Measurements from ENCODE around the gene CERK.

Gene CERK

DNA sequence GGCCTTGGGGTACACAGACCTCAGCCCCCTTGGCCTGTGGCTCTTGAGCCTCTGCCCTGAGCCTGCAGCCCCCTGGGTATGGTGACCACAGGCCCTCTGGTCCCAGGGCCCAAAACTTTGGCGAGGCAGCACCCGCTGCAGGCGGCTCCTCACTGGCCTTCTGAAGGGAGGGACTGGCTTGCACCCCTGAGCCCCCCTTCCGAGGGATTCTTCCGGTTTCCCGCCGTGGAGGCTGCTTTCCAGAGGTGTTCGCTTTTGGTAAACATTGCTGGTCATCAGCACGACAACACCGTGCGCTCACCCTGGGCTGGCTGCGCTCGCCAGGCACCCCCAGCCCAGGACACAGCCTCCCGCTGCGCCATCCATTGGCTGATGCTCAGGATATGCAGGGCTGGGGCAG lies 75.8 kb downstream of the CERK start:
- DNase-seq (ENCODE audit: low read depth in 2 of 2): no peak

DNA sequence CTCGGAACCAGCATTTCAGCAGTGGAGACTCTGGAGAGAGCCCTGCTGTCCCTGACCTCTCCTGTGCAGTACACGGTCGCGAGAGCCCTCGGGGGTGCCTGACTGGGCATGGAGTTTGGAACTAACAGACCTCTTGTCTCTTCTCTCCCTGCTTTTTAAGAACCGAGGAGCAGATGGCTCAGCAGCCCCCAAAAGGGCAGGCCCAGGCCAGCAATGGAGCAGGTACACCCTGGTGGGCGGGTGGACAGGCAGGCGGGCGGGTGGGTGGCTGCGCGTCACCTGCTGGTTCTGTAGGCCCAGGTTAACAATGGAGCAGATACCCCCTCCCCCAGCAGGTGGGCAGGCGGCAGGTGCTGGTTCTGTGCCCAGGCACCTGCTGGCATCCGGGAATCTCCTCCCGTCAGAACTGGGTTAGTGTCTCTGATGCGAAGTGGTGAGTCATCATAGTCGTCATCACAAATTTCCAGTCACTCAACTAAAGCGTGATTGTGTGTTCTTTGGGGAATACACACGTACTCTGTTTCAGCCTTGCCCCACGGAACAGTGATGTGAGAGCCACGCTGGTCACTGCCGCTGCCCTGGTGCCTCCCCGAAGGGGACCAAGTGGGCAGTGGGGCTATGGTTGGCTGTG lies 76.7 kb downstream of the CERK start:
- DNase-seq (ENCODE audit: low read depth in 2 of 2): no peak

DNA sequence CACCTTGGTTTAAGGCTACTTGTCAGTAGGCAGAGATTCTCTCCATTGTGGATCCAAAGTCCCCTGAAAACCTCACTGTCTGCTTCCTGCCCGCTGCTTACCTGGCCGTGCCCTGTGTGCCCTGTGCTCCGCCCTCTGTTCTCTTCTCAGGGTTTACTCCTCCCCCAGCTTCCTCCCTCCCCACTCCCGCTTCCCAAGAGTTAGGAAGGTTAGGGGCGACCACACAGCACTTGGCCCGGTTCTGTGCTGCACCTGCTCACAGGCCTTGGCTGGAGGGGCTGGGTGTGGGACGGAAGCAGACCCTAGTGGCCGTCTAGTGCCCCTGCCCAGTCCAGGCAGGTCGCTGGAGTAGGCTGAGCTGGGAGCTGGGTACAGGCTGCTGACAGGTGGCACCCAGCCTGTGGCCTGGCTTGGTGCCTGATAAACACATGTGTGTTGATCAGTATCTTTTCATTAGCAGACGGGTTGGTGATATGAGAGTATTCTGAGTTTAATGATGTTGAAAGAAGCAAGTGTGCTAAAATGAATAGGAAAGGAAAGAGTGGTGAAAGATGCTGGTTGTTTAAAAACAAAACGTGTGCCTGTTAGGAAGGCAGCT lies 77.3 kb downstream of the CERK start:
- no peak for DNase-seq (ENCODE audit: low read depth in 2 of 2)

DNA sequence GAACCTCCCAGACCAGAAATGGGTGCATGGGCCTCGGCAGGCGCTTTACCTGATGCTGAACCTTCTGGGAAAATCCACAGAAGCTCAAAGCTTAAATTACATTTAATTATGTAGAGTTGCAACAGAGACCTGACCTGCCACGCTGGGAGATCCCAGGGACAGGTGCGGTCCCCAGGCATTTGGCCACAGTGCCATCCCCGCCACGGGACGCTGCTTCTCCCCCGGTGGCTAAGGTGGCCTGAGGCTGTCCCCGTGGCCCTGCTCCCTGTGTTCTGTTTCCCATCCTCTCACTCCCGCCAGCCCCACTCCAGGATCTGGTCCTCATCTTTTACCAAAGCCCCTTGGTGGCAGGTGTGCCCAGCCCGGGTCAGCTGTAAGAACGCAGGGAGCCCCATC lies 78.3 kb downstream of the CERK start:
- DNase-seq (ENCODE audit: low read depth in 2 of 2): no peak

DNA sequence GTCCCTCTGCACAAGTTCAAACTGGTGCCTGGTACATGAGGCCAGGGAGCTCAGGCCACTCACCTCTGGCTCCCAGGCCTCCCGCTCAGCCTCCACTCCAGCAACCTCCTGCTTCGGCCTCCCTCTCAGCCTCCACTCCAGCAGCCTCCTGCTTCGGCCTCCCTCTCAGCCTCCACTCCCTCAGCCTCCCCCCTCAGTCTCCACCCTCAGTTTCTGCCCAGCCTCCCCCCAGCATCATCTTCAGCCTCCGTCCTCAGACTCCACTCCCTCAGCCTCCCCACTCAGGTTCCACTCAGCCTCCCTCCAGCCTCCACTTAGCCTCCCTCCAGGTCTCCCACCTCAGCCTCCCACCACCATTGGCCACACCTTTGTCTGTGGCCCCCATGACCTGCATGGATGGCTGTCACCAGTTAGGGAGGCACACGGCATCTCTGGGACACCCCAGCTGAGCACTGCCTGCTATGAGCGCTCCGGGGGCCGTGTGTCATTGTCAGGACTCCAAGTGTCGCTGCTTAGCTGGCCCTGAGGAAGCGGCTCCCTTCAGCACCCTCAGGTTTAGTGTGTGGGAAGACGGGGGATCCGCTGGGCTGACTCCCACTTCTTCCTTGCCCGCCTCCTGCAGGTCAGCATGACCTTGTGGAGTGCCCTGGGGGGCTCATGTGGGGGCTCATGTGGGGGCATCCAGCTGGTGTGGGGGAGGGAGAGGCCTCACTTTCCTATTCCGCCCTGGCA lies 78.8 kb downstream of the CERK start:
- no peak for DNase-seq (ENCODE audit: low read depth in 2 of 2)

DNA sequence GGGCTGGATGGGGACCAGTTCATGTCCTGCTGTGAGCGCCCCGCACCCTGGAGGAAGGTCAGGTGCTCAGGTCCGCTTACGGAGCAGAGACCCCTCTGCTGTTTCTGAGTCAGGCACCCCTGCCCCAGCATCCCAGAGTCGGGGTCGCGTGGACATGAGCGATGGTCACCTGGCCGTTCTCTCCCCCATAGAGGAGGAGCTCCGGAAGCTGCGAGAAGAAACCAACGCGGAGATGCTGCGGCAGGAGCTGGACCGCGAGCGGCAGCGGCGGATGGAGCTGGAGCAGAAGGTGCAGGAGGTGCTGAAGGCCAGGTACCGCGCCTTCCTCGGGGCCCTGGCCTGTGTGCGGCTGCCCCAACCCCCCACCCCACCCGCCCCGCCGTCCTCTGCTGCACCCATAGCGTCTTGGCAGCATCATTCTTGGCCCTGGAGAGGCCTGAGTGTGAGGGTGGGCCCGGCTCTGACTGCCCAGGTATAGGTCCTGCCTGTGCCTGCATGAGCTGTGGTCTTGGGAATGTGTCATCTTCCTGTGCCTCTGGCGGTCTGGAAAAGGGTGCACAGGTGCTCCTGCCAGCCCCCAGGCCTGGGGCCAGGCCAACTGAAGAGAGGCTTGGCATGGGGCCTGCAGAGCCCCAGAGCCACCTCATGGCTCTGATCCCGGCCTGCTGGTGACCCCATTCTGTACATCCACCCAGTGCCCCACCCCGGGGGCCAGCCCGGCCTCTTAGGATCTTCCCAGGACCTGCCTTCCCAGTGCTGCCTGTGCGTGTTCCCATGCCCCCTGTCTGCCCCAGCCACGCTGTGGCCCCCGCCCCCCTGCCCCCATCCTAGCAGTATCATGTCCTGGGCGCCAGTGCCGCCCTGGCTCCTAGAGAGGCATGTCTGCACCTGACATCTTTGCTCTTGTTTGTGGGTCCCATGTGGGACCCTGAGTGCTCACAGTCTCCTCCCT lies 79.8 kb downstream of the CERK start:
- no peak for DNase-seq (ENCODE audit: low read depth in 2 of 2)

DNA sequence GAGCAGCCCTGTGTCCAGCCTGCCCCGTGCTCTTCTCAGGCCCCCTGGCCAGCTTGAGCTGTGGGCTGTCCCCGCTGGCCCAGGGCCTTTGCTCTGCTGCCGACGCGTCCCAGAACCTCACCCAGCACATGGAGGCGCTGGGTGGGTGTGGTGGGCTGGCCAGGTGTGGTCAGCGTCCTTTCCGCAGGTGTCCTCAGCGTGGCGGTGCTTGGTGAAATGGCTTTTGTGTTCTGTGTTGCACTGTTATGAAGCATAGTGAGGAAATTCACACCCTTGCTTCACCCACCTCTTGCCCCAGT lies 80.4 kb downstream of the CERK start:
- no peak for DNase-seq (ENCODE audit: low read depth in 2 of 2)

DNA sequence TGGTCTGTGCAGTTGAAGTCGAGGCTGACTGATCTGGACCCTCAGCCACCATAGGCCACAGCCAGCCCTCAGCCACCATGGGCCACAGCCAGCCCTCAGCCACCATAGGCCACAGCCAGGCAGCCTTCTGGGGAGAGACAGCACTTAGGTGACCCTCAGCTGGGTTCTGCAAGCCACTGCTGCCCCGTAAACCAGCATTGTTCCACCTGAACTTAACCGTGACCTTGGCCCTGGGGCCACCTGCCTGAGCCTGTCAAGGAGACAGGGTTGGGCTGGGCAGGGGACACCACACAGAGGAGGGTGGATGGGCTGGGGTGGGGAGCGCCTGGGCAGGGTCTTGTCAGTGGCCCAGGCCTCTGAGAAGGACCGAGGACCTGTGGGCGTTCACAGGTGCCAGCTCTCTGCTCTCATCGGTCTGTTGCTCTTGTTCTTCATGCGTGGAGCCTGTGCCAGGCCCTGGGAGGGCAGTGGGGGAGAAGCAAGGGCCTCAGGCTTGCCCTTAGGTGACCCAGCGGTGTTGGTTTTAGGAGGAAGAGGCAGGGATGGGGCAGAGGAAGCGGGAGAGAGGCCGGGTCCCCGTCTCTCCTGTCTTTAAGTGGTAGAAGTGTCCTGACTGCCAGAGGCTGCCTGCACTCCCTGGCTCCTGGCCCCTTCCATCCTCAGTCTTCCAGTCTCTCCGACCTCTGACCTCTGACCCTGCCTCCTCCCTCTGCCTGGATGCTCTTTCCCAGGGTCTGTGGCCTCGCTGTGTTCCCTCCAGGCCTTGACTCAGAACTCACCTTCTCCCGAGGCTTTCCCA lies 81.0 kb downstream of the CERK start:
- no peak for DNase-seq (ENCODE audit: low read depth in 2 of 2)

DNA sequence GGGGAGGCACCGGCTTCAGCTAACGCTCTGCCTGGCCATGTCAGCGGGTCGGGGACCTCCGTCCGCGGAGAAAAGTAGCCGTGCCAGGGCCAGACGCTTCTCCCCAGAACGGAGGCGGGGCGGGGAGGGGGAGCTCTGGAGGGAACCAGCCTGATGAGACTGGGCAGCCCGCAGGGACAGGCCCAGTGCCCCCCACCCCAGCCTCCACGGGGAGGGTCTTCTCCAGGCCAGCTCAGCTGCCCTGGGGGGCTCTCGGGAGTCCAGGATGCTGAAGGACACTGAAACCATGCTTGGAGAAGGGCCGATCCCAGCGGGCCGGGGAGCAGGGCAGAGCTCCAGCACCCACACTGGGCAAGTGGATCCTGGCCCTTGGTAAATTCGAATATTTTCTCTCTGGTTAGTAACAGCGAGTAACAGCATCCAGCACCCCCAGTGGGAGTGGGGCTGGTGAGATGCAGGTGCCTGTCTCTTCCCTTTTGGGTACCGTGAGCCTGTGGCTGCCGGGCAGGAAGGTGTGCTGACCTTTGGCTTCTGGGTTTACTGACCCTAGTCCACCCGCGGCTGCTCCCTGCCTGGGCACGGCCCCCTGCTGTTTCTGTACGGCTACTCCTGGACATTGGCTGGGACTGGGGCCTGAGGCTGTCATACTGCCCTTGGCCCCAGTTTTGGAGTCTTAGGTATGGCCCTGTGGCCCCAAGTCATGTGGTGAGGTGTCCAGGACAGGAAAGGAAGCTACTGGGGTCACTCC lies 82.0 kb downstream of the CERK start:
- DNase-seq (ENCODE audit: low read depth in 2 of 2): no peak

DNA sequence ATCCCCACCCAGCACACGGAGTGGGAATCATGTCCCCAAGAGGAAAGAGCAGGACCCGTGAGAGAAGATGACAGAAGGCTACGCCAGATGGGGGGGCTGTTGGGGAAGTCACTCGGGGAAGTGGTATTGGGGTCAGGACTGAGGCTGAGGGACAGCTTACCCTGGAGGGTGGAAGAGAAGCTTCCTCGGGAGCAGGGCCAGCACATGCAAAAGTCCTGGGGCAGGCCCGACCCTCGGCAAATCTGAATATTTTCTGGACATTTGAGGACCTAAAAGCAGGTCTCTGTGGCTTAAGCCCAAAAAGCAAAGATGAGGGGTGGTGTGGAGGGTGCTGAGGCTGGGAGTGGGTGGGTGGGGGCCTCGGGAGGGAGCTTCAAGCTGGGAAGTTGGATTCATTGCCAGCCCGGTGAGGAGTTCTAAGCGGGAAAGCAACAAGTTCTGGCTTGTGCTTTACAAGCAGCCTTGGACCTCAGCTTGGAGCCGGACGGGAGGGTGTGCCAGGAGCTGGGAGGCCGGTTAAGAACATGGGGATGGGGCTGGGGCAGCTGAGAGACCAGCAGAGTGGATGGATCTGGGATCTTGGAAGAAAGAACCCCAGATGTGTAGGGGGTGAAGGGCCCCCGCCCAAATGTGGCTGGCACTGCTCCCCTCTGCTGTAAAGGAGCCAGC lies 83.0 kb downstream of the CERK start:
- no peak for DNase-seq (ENCODE audit: low read depth in 2 of 2)

DNA sequence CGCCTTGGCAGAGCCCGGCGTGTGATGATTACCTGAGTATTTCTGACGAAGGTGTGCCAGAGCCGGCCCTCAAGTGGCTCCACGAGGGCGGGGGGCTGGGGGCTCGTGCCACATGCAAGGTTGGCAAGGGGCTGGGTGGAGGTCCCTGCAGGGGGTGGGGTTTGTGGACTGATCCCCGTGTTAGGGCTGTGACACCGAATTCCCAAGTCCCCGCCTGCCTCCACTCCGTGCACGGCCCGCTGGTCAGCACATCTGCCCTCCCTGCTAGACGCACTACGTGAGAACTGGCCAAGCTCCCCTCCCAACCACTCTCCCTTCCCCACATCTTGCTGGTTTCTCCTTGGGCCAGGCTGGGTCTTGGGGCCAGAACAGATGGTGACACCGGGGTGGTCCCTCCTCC lies 83.6 kb downstream of the CERK start:
- DNase-seq (ENCODE audit: low read depth in 2 of 2): no peak

DNA sequence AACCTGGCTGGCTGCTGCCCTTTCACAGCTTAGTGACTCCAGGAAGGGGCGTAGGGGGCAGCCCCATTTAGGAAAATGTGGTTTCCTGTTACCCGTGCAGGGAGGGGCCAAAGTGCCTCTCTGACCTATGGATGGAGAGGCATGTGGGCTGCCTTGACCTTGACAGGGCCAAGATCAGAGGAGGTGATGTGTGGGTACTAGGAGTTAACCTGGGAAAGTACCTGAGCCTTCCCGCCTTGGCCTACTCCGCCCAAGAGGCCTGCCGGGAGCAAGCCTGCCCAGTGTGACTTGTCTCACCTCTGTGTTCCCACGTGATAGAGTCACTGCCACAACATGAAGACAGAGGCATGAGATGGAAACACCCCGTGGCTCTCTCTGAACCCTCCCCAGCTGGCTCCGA lies 84.5 kb downstream of the CERK start:
- no peak for DNase-seq (ENCODE audit: low read depth in 2 of 2)

DNA sequence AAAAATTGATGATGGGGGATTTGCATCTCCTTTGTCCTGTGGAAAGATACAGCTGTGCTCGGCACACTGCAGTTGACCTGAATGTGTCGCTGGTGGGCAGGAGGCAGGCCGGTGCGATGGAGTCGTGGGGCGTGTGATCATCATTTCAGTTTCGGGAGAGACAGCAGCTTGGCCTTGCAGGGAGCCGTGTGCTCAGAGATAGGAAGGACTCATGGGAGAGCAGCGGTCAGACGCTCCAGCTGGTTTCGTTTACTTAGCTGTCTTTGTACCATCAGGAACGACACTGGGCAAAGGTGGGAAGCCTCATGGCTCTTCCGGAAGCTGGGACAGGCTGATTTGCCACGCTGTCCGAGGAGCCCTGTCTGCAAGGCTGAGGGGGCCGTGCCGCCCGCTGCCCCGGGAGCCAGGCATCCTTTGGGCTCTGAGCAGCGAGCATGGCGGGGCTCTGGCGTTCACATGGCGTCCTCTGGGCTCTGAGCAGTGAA lies 85.2 kb downstream of the CERK start:
- no peak for DNase-seq (ENCODE audit: low read depth in 2 of 2)

DNA sequence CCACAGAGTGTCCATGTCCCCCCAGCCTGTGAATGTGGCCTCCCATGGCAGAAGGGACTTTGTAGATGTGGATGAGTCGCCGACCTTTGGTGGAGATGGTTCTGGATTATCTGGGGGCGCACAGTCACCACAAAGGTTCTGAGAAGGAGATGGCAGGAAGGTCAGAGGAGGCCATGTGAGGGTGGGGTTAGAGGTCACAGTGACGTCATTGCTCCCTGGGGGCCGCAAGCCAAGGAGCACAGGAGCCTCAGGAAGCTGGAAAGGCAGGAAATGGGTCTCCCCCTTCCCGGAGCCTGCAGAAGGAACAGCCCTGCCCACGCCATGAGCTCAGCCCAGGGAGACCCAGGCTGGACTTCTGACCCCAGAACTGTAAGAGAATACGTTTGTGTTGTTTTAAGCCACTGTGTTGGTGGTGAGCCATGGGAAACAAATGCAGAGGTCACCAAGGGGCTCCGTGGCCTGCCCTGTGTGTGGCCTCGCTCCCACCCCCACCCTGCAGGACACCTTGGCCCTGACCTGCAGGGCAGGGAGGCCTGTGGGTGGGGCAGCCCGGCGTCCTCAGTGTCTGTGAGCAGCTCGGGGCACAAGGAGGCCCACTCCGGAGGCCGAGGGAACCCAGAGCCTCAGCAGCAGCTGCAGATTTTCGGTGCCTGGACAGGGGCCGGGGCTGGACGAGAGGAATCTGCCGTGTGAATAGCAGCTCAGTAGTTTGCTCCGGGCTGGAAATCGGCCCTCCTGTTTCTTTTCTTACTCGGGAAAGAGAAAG lies 85.8 kb downstream of the CERK start:
- no peak for DNase-seq (ENCODE audit: low read depth in 2 of 2)

DNA sequence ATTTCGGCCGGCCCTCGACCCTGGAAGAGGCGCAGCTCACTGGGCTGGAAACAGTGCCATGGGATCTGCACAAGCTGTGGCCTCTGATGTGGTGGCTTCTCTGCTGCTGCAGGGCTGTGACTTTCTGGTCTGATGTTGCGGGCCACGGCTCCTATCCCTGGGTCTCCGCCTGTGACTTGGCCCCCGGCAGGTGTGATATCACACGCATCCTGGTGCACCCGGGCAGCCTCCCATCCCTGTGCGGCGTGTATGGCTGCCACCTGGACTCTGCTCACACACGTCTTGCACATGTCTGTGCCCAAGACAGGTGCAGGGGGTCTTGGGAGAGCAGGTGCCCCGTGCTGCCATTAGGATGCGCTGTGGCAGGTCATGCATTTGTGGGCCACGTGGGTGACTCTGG lies 86.7 kb downstream of the CERK start:
- no peak for DNase-seq (ENCODE audit: low read depth in 2 of 2)

DNA sequence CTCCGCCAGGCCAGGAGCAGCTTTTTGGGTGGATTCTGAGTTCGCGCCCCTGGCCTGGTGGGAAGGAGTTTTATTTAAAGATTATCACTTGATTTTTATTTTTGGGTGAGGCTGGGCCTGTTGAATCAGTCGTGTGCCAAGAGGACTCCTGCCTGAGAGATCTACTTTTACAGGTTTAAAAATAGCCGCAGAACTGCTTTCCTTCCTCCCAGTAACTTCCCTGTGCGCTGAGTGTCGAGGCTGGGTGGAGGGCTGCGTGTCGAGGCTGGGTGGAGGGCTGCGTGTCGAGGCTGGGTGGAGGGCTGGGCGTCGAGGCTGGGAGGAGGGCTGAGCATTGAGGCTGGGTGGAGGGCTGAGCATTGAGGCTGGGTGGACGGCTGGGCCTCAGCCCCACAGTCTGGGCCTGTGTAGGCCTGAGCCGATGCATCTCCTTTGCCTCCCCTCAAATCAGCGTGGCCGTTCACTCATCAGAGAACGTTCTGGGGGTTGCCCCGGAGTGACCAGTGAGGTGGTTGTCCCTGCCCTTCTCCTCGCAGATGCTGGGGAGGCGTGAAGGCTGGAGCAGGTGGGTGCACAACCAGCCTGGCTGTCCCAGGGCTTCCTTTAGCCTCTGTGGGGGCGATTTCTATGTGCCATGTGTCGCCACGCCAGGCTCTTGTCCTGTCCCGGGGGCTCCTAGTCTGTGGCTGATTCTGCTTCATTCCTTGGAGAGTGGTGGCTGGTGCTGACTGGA lies 87.8 kb downstream of the CERK start:
- DNase-seq (ENCODE audit: low read depth in 2 of 2): no peak

DNA sequence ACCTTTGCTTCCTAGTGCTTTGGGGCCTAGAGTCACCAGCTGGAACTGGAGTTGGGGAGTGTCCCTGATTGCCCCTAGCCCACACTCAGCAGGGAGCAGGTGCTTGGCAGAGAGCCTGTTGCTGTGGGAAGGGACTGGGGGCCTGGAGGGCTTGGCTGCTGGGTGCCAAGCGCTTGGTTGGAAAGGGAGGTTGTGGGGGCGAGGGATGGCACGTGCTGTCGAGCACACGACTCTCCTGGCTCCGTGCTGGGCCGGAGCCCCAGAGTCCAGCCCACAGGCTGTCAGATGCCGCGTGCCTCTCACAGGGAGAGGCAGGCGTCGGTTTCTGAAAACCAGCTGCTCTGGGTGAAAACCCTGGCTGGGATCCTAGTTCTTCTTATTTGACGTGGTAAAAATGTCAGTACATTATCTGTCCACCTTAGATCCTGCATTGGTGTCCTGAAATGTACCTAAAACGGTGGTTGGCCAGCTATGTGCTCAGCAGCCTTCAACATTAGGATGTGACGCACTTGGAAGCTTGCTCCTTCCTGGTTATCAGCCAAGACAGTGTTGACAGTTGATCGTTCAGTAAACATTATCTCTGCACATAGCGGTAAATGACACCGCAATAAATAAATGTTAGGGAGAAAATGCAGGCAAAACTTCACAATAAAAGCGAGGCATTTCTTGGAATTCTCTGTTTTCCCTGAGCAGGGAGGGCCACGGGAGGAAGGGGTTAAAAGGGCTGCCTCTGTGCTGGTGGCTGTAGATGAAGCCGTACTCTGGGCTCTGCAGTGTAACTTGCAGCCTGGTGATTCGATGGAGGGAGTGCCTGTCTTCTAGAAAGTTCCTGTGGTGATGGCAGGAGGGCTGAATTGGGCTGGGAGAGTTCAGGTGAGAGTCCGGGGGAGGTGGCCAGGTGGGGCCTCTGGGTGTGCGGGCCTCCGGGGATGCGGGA lies 88.6 kb downstream of the CERK start:
- DNase-seq (ENCODE audit: low read depth in 2 of 2): no peak
